Left lung (tissue), 10 donors: ENCODE results near the gene SLC35E1. TPM values are rescaled to one million over a fixed set of nuclear protein-coding genes. Genes with fewer than 3 reads are reported as not detected.

Source experiments
- ATAC-seq: fragments of 200-7000 bp; cut with Tn5 transposase; one replicate; pipeline ENCODE4 v1.9.1; 2020; ENCODE audit warnings: moderate library complexity
- DNase-seq, 4 donors: peaks; one replicate each; pipeline ENCODE4 v3.0.0-alpha.2; 2013 to 2020
- H3K27ac ChIP-seq, 2 donors: fragments of 200-600 bp; sonication (generic) in 1 of 2; one replicate each; pipeline versions ENCODE4 v1.5.0 to v1.8.0; 2020 to 2021
- H3K27me3 ChIP-seq, 2 donors: fragments of 200-600 bp; sonication (generic) in 1 of 2; one replicate each; pipeline versions ENCODE4 v1.5.0 to v1.8.0; 2020 to 2021
- H3K36me3 ChIP-seq, 2 donors: fragments of 200-600 bp; sonication (generic) in 1 of 2; one replicate each; pipeline versions ENCODE4 v1.5.0 to v1.8.0; 2020 to 2021
- H3K4me1 ChIP-seq, 2 donors: fragments of 200-600 bp; one replicate each; pipeline ENCODE4 v1.8.0; 2021
- H3K4me3 ChIP-seq, 2 donors: fragments of 200-600 bp; sonication (generic) in 1 of 2; one replicate each; pipeline versions ENCODE4 v1.5.0 to v1.8.0; 2020 to 2021; ENCODE audit warnings: mild to moderate bottlenecking in 1 of 2
- H3K9me3 ChIP-seq, 2 donors: fragments of 200-600 bp; sonication (generic) in 1 of 2; one replicate each; pipeline versions ENCODE4 v1.5.0 to v1.8.0; 2020 to 2021
- CTCF ChIP-seq, 2 donors: fragments of 200-600 bp; sonication (generic) in 1 of 2; IDR thresholded peaks; one replicate each; pipeline versions ENCODE4 v1.5.0 to v1.8.0; 2021; ENCODE audit warnings: antibody characterized with exemption in 2 of 2
- intact Hi-C, 2 donors: fragments of 100-400 bp; cut with DNase I; formaldehyde crosslinking; loops; one replicate each; pipeline versions ENCODE4 v1.11.2 to v1.14.2; 2022
- polyA plus RNA-seq, 6 donors: library from polyadenylated mRNA; unstranded; fragments of 120-200 nt; gene quantifications; one replicate each; pipeline ENCODE4 v1.2.1, GENCODE V29; 2013; ENCODE audit not compliant: insufficient read length in 6 of 6
- total RNA-seq, 2 donors: library from RNA; stranded (reverse); fragmentation: NEBNext Ultra II Directional; extraction: Animal tissue kit (Norgen Biotek cat#: 25700); gene quantifications; one replicate each; pipeline ENCODE4 v1.2.1, GENCODE V29; 2021
- donor health status: DM: no; HTN: yes; CAD: no.
- donor health status: DM: no; HTN: no; CAD: no.

Gene SLC35E1
- total and polyA plus RNA-seq, 8 donors: 46.5 to 56.7 (median 50.6) TPM

DNA sequence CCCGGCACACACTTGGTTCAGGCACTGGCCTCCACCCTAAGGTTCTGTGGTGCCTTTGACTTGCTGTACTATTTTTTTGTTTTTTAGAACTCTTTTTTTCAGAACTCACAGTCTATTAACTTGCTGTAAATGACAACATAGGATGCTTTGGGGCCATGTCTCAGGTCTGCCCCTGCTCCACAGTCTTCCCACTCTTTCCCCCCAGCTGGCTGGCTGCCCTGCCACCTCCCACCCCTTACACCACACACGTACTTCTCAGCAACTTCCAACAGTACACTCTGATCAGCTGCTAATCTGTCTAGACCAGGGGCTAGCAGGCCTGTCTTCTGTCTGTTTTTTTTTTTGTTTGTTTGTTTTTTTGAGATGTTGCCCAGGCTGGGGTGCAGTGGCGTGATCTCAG, 67.9 kb downstream of the SLC35E1 start:
- Histone ChIP-seq H3K27me3 (no peaks in the 10 kb centered on the region), H3K4me3 (no peak overlapping the region), H3K27ac (no peak overlapping the region), H3K9me3 (no peaks in the 10 kb centered on the region), H3K36me3 (peaks cover 0 to 41% of the 10 kb centered on the region in 2 donors), H3K4me1 (no peaks in the 10 kb centered on the region)
- ATAC-seq: no peak
- DNase-seq: no peak
- intact Hi-C loops: no loop called here
- TF ChIP-seq CTCF (IDR thresholded peaks at IDR 0.05): no peak

Other genes with a start within 250 kb of the SLC35E1 start
- gene KLF2, start 247.6 kb downstream of the SLC35E1 start, total RNA-seq: 10 to 100 TPM; 30.2 to 75.9 TPM
- 10 to 100 TPM; 12.9 to 69.1 (median 37.6) TPM for gene KLF2, start 247.6 kb downstream of the SLC35E1 start, polyA plus RNA-seq
- 10 to 100 TPM; 31.9 to 48.1 TPM for gene EPS15L1, start 100.4 kb downstream of the SLC35E1 start, total RNA-seq
- 10 to 100 TPM; 29.7 to 36.4 (median 33.0) TPM for gene EPS15L1, start 100.4 kb downstream of the SLC35E1 start, polyA plus RNA-seq
- gene CALR3, start 76.2 kb downstream of the SLC35E1 start, total RNA-seq: not detected
- under 1 TPM in 1 of 6 donors, not detected in 5; 0.26 TPM for gene CALR3, start 76.2 kb downstream of the SLC35E1 start, polyA plus RNA-seq
- gene C19orf44, start 76.0 kb downstream of the SLC35E1 start, total RNA-seq: 1 to 10 TPM; 4.9 to 6.1 TPM
- 10 to 100 TPM; 12.6 to 18.7 (median 15.6) TPM for gene C19orf44, start 76.0 kb downstream of the SLC35E1 start, polyA plus RNA-seq
- 10 to 100 TPM; 28.1 to 38.0 TPM for gene CHERP, start 30.0 kb downstream of the SLC35E1 start, total RNA-seq
- 10 to 100 TPM; 36.1 to 52.3 (median 43.9) TPM for gene CHERP, start 30.0 kb downstream of the SLC35E1 start, polyA plus RNA-seq
- gene MED26, start 55.8 kb upstream of the SLC35E1 start, total RNA-seq: 10 to 100 TPM; 10.0 to 10.3 TPM
- gene MED26, start 55.8 kb upstream of the SLC35E1 start, polyA plus RNA-seq: 1 to 10 TPM; 7.0 to 9.7 (median 8.4) TPM
- 10 to 100 TPM; 70.7 to 85.9 TPM for gene SMIM7, start 87.7 kb upstream of the SLC35E1 start, total RNA-seq
- gene SMIM7, start 87.7 kb upstream of the SLC35E1 start, polyA plus RNA-seq: 100 to 1,000 TPM in 4 of 6 donors, 10 to 100 TPM in 2; 98.5 to 112 (median 102) TPM
- 1 to 10 TPM; 4.8 to 5.9 TPM for gene TMEM38A, start 88.7 kb upstream of the SLC35E1 start, total RNA-seq
- 1 to 10 TPM; 3.4 to 4.8 (median 4.1) TPM for gene TMEM38A, start 88.7 kb upstream of the SLC35E1 start, polyA plus RNA-seq
- 1 to 10 TPM in 1 of 2 donors, not detected in 1; 1.2 TPM for gene NWD1, start 147.4 kb upstream of the SLC35E1 start, total RNA-seq
- under 1 TPM; 0.11 to 0.55 (median 0.41) TPM for gene NWD1, start 147.4 kb upstream of the SLC35E1 start, polyA plus RNA-seq